ENCODE data around the gene FMNL2. TPM values are rescaled to one million over a fixed set of nuclear protein-coding genes. Genes with fewer than 3 reads are reported as not detected.

FMNL2 gene
- total RNA-seq, 4 donors from 2014 or later: 6.7 to 17.2 (median 11.5) TPM

GRCh38 chr2:152428800-152429582 is 94.0 kb downstream of the FMNL2 start:
- Histone ChIP-seq H3K4me3 (no peak overlapping the region), H3K9me3 (no peaks in the 10 kb centered on the region), H3K36me3 (no peaks in the 10 kb centered on the region), H3K4me1 (peaks cover 64 to 71% of the 10 kb centered on the region in 2 donors), H3K27me3 (no peaks in the 10 kb centered on the region), H3K27ac (no peak overlapping the region)
- in situ Hi-C loops (cut with MboI; ENCODE audit: low sequenced_read_pairs in 4 of 4) (no loop called here), intact Hi-C loops (cut with DNase I; ENCODE audit: low total_unique reads) (no loop called here)
- TF ChIP-seq, protein P1, sequence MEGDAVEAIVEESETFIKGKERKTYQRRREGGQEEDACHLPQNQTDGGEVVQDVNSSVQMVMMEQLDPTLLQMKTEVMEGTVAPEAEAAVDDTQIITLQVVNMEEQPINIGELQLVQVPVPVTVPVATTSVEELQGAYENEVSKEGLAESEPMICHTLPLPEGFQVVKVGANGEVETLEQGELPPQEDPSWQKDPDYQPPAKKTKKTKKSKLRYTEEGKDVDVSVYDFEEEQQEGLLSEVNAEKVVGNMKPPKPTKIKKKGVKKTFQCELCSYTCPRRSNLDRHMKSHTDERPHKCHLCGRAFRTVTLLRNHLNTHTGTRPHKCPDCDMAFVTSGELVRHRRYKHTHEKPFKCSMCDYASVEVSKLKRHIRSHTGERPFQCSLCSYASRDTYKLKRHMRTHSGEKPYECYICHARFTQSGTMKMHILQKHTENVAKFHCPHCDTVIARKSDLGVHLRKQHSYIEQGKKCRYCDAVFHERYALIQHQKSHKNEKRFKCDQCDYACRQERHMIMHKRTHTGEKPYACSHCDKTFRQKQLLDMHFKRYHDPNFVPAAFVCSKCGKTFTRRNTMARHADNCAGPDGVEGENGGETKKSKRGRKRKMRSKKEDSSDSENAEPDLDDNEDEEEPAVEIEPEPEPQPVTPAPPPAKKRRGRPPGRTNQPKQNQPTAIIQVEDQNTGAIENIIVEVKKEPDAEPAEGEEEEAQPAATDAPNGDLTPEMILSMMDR (IDR thresholded peaks at IDR 0.05 in 4 of 5, conservative IDR thresholded peaks at IDR 0.05 in 1 of 5): no peak
- no peak for TF ChIP-seq POLR2A (IDR thresholded peaks at IDR 0.05)
- DNase-seq: no peak
- ATAC-seq: no peak

DNA sequence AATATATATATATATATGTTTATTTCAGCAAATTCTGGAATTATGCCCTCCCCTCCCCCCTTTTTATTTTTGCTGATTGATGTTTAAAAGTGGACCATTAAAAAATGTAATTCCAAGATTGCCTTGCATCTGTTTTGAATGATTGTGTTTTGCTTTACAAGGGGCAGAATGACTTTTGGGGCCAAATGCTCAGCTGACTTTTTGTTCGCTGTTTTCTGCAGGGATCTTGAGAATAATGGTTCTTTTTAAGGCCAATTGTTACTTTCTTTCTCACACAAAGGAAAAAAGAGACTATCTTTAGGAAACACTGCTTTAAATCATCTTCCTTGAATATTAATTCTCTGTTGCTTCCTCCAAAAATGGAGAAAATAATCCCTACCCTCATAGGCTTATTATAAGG is 95.9 kb downstream of the FMNL2 start:
- ATAC-seq: no peak
- TF ChIP-seq POLR2A (IDR thresholded peaks at IDR 0.05): no peak
- TF ChIP-seq, protein P1 (IDR thresholded peaks at IDR 0.05 in 4 of 5, conservative IDR thresholded peaks at IDR 0.05 in 1 of 5): no peak
- H3K27ac ChIP-seq: peak overlapping the region; percentile 70 to 83 (median 76)
- H3K9me3 ChIP-seq: no peaks in the 10 kb centered on the region
- no peaks in the 10 kb centered on the region for H3K36me3 ChIP-seq
- H3K27me3 ChIP-seq: no peaks in the 10 kb centered on the region
- no peak for DNase-seq
- in situ Hi-C loops (cut with MboI; ENCODE audit: low sequenced_read_pairs in 4 of 4): no loop called here
- peaks cover 60 to 61% of the 10 kb centered on the region in 2 donors for H3K4me1 ChIP-seq
- intact Hi-C loops (cut with DNase I; ENCODE audit: low total_unique reads): no loop called here
- H3K4me3 ChIP-seq: no peak overlapping the region

DNA sequence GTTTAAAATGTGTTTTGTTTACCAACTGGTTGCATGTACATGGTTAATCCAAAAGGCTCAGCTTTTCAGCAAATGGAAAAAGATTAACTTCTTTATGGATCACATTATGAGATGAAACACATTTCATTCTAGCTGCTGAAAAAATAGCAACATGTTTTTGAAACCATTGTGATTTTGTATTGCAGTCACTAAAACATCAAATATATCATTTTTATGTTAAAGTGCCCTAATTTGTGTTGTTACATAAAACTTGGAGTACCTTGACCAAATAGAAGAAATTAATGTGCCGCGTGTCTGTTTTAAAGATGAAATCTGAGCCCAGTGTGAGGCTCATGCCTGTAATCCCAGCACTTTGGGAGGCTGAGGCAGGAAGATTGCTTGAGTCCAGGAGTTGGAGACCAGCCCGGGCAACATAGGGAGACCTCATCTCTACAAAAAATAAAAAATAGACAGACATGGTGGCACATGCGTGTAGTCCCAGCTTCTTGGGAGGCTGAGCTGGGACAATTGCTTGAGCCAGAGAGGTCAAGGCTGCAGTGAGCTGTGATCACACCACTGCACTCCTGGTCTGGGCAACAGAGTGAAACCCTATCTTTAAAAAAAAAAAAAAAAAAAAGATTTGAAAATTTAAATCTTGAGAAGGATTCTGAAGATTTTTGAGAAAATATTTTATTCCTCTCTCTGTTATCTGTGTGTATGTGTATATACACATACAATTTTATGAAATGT is 96.6 kb downstream of the FMNL2 start:
- intact Hi-C loops (cut with DNase I; ENCODE audit: low total_unique reads): no loop called here
- no peak for TF ChIP-seq POLR2A (IDR thresholded peaks at IDR 0.05)
- TF ChIP-seq, protein P1 (IDR thresholded peaks at IDR 0.05 in 4 of 5, conservative IDR thresholded peaks at IDR 0.05 in 1 of 5): no peak
- Histone ChIP-seq H3K36me3 (no peaks in the 10 kb centered on the region), H3K4me1 (peaks cover 55 to 57% of the 10 kb centered on the region in 2 donors), H3K9me3 (no peaks in the 10 kb centered on the region), H3K27ac (peak overlapping the region; percentile 70 to 83 (median 76)), H3K4me3 (no peak overlapping the region), H3K27me3 (no peaks in the 10 kb centered on the region)
- DNase-seq: peak in 1 of 2 donors; percentile 55
- ATAC-seq: peak; percentile 38 to 45
- in situ Hi-C loops (cut with MboI; ENCODE audit: low sequenced_read_pairs in 4 of 4): no loop called here

DNA sequence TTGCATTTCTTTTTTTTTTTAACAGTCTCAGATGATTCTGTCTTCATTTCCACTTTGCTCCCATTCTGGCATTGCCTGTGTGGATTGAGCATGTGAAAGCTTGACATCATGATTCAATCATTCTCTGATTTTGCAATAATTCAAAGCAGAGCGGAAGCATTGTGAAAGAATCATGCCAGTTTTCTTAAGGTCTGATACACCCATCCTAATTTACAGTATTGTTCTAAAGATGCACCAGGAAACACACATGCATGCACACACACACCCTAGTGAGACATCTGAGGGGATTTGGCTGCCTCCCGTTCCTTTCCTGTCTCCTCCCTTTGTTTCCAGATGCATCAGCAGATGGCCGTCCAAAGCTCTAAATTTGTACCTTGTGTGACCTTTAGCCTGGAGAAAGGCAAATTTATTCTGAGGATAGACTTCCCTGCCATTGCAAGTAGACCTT is 97.3 kb downstream of the FMNL2 start:
- DNase-seq (peak; percentile 45 to 72), ATAC-seq (peak; percentile 90 to 92)
- Histone ChIP-seq H3K4me3 (no peak overlapping the region), H3K27me3 (no peaks in the 10 kb centered on the region), H3K4me1 (peaks cover 51 to 58% of the 10 kb centered on the region in 2 donors), H3K9me3 (no peaks in the 10 kb centered on the region), H3K27ac (peak overlapping the region; percentile 70 to 83 (median 76)), H3K36me3 (no peaks in the 10 kb centered on the region)
- in situ Hi-C loops (cut with MboI; ENCODE audit: low sequenced_read_pairs in 4 of 4) (no loop called here), intact Hi-C loops (cut with DNase I; ENCODE audit: low total_unique reads) (no loop called here)
- TF ChIP-seq POLR2A (IDR thresholded peaks at IDR 0.05): peak in 1 of 2 donors; percentile 22
- TF ChIP-seq, protein P1 (IDR thresholded peaks at IDR 0.05 in 4 of 5, conservative IDR thresholded peaks at IDR 0.05 in 1 of 5): no peak

Data from gastrocnemius medialis (tissue), 4 donors.